NCI-H446 treated with DMSO at 0.1 percent for 48 hours (cell line): Measurements from ENCODE around the gene FGFRL1.
"Not testable (repeated sequence)": the region's sequence is repeated elsewhere in the genome, so short reads cannot be mapped to it uniquely, and the experiment has no call there.

ENCODE experiments used
- DNase-seq: peaks from one replicate; lab custom pipeline; 2025; lab: John Stamatoyannopoulos, UW

FGFRL1 gene

DNA sequence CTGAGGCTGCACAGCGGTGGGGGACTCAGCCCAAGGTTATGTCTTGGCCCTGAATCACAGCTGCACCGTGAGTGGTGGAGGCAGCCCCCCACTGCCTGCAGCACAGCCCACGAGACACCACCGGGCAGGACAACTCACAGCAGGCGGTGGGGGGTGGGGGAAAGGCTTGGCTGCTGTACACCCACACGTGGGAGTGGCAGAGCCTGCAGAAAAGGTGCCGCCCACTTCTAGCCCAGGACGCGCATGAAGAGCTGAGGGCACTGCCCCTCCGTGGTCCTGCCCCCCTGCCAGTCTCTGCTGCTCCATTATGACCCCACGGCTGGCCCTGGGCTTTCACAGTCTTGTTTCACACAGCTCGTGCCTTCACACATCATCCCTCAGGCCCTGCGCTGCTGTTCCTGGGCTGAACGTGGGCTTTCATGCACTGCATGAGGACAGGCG lies 40.8 kb downstream of the FGFRL1 start:
- DNase-seq, result no peak

DNA sequence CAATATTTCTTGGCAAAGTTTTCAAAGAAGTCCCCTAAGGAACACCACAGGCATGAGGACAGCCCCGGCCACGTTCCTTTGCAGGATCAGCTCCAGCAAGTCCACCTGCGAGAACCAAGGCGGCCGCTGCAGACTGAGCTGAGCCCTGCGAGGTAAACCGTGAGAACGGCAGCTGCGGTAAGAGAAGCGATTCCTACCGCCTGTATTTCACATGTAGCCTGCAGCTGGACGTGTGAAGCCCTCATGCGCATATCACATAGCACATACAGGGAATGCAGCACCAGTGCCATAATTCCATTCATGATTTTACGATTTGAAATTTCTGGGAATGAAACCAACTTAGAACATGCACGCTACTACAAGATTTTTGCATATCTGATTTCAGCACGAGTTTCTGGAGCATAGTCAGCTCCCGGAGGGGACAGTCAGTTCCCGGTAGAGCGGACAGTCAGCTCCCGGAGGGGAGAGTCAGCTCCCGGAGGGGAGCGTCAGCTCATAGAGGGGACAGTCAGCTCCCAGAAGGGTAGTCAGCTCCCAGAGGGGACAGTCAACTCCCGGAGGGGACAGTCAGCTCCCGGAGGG lies 41.7 kb downstream of the FGFRL1 start:
- DNase-seq, result no peak

DNA sequence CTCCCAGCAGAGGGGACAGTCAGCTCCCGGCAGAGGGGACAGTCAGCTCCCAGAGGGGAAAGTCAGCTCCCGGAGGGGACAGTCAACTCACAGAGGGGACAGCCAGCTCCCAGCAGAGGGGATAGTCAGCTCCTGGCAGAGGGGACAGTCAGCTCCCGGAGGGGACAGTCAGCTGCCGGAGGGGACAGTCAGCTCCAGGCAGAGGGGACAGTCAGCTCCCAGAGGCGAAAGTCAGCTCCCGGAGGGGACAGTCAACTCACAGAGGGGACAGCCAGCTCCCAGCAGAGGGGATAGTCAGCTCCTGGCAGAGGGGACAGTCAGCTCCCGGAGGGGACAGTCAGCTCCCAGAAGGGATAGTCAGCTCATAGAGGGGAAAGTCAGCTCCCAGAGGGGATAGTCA lies 42.5 kb downstream of the FGFRL1 start:
- not testable (repeated sequence) for DNase-seq

DNA sequence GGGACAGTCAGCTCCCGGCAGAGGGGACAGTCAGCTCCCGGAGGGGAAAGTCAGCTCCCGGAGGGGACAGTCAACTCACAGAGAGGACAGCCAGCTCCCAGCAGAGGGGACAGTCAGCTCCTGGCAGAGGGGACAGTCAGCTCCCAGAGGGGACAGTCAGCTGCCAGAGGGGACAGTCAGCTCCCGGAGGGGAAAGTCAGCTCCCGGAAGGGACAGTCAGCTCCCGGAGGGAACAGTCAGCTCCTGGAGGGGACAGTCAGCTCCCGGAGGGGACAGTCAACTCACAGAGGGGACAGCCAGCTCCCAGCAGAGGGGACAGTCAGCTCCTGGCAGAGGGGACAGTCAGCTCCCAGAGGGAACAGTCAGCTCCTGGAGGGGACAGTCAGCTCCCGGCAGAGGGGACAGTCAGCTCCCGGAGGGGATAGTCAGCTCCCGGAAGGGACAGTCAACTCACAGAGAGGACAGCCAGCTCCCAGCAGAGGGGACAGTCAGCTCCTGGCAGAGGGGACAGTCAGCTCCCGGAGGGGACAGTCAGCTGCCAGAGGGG lies 43.3 kb downstream of the FGFRL1 start:
- not testable (repeated sequence) for DNase-seq

DNA sequence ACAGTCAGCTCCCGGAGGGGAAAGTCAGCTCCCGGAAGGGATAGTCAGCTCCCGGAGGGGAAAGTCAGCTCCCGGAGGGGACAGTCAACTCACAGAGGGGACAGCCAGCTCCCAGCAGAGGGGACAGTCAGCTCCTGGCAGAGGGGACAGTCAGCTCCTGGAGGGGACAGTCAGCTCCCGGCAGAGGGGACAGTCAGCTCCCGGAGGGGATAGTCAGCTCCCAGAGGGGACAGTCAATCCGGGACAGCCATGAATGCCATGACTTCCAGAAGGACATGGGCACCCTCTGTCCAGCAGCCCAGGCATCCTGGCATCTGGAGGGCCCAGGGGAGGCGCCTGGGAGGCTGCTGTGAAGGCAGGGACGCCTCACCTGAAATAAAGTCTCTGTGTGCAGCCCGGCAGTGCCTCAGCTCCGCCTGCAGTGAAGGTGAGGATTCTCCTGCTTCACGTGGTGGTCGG lies 43.8 kb downstream of the FGFRL1 start:
- not testable (repeated sequence) for DNase-seq

DNA sequence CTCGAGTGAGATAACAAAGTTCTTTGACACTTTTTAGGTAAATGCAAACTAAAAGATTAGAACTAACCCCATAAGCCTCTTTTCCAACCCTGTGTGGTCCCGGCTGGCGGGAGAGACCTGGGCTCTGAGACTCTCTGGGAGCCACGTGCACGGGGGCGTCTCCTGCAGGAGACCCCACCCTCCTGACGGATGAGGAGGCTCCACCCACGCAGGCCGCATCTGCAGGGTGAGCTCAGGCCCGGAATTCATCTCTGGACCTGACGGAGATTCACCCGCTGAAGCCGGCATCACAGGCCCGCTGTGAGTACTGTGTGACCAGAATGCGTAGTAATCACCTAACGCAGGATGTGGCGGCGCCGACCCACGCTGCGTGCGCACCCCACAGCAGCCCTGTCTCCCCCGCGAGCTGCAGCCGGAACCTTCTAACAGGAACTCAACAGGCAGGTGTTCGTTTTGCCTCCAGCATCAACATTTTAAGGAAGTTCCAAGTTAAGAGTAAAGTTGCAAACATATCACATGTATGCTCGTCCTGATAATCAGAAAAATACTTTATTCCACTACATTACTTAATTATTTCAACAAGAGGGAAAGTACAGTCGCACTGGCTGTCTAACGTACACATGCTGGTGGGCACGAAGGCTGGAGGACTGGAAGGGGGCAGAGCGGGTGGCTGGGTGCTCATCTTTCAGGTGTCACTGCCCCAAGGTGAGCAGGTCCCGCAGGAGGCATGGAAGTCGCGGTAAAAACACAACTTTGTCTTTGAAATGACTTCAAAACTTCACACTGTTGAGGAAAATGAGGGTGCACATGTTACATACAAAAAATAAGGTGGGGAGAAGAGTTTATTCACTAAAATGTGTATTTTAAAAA lies 44.5 kb downstream of the FGFRL1 start:
- DNase-seq, result no peak

DNA sequence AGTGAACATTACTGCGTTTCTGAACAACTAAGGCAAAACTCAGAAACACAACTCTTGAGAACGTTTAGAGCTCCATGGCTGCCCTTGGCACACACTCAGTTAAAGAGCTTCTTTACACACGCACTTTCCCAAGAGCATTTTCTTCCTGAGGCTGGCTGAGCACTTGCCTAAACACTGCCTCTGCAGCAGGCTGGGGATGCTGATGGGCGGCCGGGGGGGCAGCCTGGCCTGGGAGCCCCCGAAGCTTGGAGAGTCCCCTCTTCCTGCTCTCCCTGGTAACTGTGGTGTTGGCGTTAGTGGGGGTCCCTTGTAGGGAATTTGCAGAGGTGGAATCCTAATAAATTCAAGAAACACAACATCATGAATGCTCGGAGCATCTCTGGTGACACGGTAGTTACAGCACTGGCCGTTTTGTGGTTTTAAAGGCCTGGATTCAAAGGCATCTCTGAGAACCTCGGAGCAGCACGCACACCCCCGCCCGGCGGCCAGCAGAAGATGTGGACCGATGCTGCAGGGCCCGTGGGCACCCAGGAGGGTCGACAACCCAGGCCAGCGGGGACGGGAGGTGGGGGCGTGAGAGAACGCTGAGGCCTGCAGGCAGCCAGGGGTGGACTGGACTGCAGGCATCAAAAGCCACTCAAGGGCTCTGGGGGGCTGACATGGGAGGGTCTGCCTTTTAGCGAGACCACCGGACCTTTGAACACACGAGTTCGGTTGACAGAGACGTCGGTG lies 45.4 kb downstream of the FGFRL1 start:
- no peak for DNase-seq

DNA sequence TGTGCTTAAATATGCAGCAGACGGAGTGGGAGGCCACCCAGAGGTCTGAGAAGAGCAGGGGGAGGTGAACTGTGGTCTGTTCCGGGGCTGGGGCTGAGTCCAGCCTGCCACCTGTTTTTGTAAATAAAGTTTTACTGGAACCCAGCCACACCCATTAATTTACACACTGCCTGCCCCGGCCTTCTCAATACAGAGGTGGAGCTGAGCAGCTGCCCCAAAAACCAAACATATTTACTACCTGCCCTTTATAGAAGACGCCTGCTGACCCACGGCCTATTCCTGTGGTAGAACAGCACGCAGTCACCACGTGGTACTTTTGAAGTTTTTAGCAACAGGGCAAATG lies 45.9 kb downstream of the FGFRL1 start:
- DNase-seq, result no peak

DNA sequence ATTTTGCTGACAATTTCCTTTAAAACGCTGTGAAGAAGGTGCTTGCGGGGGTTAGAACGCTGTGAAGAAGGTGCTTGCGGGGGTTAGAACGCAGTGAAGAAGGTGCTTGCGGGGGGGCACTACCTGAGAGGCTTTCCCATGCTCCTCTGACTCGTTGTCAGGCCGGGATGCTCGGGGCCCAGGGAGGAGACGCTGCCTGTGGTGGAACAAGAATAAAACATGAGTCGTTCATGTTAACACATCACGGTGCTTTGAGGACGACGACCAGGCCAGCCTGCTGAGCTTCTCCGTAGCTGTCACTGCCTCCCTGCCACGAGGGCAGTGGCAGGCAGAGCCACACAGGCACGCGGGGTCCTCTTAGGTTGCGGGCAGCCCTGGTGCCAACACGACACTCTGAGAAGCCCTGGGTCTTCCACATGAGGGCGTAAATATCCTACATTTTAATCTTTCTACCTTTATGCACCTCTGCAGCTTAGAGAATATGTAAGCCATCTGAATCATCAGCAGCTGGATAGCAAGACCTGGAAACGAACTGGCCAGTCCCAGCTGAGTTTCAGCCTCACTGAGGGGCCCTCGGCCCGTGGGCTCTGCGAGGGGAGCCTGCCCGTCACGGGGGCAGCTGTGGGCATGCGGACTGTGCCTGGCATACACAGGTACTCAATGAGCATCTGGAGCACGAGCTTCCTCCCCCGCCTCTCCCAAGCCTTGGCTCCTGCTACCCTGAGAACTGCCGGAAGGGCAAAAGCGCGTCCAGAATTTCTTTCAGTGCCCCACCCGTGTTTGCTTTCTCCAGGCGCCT lies 47.0 kb downstream of the FGFRL1 start:
- DNase-seq, result no peak

DNA sequence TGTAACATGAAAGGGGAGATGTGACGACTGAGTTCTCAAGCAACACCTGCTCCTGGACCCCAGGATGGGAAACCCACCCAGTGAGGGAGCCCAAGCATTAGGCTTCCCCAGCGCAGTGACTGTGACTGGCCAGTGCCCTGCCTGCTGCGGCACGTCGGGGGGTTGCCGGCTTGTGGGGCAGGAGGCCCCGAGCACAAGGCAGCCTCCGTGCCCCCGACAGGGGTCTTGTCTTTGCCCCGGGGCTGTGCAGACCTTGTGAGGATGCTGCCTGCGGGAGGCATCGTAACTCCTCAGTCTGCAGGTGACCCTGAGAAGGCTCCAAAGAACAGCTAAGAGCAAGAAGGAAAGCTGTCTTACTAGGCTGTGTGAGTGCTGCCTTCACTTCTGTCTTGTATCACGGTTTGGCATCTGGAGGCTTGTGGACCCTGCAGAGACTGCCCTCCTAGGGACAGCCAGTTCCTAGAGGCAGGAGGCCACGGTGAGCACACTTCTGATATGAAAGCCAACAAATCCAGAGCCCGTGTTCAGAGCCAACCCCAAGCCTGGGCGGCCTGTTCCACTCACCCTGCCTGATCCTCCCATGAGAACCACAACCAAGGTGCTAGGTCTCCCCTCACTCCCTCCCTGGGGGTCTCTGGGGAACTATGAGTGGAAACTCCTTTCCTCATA lies 47.7 kb downstream of the FGFRL1 start:
- no peak for DNase-seq

DNA sequence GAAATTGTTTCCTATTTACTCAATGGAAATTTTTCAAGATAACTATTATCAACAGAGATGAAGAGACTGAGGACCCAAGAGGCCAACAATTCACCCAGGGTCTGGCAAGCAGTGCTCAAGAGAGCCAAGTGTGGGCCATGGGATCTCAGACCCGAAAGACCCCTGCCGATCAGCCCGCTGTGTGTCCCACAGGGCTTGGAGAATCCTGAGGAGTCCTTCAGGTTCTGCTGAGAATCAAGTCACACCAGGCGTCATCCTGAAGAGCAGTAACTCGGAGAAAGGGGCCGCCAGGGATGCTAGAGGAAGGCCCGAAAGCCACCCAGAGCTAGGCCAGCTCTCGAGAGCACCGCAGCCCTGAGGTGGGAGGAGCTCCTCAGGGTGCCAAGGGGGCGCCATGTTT lies 48.7 kb downstream of the FGFRL1 start:
- no peak for DNase-seq

DNA sequence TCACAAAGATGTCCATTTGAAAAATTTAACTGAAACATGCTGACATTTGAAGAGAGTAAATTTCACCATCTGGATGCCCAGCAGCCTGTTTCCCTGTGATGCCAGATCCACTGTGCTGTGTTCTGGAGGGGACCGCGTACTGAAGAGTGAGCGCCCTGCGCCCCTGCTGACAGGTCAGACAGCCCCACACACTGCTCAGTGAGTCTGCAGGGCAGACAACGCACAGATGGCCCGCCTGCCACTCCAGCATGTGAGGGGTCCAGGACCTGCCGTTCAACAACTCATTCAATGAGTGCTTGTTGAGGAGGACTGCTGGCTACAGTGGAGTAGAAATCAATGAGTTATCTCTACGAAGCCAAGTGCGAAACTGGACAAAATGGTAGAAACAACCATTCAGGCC lies 49.2 kb downstream of the FGFRL1 start:
- no peak for DNase-seq

DNA sequence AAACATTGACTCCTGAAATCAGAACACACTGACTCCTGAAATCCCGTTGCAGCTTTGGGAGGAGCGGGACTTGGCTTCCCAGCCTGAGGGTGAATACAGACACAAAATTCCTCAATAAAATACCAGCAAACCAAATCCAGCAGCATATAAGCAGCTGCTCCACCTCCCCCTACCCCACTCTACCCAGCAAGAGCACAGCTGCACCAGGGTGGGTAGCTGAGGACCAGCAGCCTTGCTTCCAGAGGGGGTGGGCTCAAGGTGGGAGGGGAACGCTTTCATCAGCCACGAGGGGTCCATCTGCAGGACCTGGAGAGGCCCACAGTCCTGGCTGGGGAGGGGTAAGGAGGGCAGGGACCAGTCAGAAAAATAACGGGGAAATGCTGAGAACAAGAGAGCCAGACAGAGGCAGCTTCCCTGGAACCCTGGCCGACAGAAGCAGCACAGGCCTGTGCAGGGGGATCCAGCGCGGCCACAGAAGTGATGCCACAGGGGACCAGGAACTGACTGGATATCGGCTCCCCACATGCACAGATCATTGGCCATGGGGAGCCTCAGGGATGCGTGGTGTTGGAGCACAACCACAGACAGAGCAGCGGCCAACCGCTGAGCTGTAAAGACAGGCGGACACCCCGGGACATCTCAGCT lies 49.8 kb downstream of the FGFRL1 start:
- no peak for DNase-seq

DNA sequence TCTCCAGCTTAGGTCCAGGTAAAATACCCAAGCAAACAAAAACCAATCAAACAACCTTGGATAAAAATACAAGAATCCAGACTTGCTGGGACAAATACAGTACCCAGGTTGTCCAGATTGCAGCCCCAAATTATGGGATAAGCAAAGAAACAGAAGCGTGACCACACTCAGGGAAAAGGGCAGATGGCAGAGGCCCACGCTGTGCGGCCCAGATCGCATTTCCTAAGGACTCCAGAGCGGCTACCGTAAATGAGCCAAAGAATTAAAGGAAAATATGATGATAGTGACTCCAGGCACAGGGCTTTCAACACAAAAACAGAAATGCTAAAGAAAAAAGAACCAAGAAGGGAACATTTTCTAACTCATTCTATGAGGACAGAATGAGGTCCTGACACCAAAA lies 50.3 kb downstream of the FGFRL1 start:
- no peak for DNase-seq

DNA sequence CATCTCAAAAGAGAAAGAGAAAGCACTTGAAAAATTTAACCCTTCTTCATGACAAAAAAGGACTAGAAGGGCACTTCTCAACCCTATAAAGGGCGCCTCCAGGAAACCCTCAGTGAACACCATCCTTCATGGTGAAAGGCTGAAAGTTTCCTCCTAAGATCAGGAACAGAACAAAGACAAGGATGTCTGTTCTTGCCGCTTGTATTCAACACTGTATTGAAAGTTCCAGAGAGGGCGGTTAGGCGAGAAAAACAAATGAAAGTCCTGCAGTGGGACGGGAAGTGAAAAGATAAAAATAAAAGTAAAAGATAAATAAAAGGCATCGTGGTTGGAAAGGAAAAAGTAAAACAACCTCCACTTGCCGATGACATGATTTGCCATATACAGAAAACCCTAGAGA lies 51.0 kb downstream of the FGFRL1 start:
- DNase-seq, result no peak

DNA sequence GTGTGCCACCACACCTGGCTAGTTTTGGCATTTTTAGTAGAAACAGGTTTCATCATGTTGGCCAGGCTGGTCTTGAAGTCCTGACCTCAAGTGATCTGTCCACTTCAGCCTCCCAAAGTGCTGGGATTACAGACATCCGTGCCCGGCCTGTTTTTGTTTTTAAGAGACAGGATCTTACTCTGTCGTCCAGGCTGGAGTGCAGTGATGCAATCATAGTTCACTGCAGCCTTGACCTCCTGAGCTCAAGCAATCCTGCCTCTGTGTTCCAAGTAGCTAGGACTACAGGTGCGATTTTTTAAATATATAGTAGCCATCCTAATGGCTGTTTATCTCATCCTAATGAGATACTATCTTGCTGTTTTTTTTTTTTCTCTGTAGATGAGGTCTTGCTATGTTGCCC lies 54.3 kb downstream of the FGFRL1 start:
- no peak for DNase-seq

DNA sequence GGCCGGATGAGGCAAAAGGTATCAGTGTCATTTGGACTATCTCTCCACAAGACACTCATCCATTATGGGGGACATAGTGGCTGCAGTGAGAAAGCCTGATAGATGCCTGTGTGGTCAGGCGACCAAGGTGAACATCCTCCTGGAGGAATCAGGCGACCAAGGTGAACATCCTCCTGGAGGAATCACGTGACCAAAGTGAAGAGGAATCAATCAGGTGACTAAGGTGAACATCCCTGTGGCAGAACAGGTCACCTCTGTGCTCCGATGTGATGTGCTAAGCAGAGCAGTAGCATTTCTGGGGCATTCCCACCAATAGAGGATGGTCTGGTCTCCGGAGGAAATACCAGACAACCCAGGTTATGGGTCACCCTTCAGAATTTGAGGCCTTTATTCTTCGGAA lies 58.0 kb downstream of the FGFRL1 start:
- no peak for DNase-seq

DNA sequence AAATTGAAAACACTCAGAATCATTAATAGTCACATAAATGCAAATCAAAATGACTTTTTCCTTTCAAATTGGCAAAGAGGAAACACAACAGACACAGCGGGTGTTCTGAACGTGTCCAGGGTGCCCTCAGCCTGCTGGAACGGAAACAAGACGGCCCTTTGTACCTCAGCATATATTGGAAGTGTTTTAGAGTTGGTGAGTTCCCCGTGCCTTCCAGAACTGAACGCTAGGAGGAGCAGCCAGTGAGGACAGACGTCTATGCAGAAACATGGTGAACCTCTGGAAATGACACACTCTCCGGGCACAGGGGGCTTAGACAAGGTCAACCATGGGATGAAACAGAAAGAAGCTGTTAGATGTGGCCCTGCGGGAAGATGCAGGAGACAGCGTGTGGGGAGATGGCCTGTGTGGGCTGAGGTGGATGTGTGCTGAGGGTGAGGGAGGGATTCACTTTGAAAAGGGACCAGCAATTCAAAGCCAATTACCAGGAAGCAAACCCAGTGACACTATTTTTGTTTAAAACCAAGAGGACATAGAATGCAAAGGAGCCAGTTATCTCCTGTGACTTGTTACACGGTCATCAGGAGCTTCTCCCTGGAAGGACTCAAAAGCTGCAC lies 61.5 kb downstream of the FGFRL1 start:
- no peak for DNase-seq

DNA sequence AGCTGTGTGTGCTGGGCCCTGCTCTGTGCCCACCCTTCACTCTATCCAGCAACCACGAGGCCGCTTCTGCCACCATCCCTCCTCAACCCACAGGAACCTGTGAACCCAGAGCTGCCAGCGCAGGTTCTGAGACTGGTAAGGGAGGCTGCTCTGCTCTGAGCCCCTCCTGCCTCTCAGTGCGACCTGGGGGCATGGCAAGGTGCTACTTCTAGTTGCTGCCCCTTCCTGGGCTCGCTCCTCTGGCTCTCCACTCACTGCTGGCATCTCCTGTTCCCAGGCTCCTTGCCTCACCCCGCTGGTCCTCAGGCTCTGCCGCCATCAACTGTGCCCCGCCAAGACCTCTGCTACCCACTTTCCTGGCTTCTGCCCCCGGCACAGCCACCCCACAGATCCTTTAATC lies 62.7 kb downstream of the FGFRL1 start:
- no peak for DNase-seq

DNA sequence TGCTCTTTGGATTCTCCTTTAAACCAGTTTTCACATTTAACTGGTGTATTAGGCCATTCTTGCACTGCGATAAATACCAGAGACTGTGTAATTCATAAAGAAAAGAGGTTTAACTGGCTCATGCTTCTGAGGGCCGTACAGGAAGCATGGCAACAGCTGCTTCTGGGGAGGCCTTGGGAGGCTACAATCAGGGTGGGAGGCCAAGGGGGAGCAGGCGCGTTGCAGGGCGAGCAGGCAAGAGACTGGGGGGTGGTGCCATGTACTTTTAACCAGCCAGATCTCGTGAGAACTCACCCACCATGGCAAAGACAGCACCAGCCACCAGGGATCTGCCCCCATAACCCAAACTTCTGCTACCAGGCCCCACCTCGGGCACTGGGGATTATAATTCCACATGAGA lies 63.8 kb downstream of the FGFRL1 start:
- no peak for DNase-seq
